Ishikawa (cell line): ENCODE data around the gene RASL12.

ENCODE experiments used
- CEBPB ChIP-seq: IDR thresholded peaks from 2 replicates; pipeline ENCODE4 v1.6.1; 2012
- CREB1 ChIP-seq: IDR thresholded peaks from 2 replicates; pipeline ENCODE4 v1.6.1; 2012; ENCODE audit warnings: low read depth
- EGR1 ChIP-seq: IDR thresholded peaks from 2 replicates; pipeline ENCODE4 v1.6.1; 2012
- EP300 ChIP-seq: IDR thresholded peaks from 2 replicates; pipeline ENCODE4 v1.6.1; 2012; ENCODE audit warnings: borderline replicate concordance
- FOXM1 ChIP-seq: IDR thresholded peaks from 2 replicates; pipeline ENCODE4 v1.6.1; 2012; ENCODE audit warnings: low read depth, borderline replicate concordance
- MAX ChIP-seq: IDR thresholded peaks from 2 replicates; pipeline ENCODE4 v1.6.1; 2012
- NFIC ChIP-seq: IDR thresholded peaks from 2 replicates; pipeline ENCODE4 v1.6.1; 2012
- RAD21 ChIP-seq: IDR thresholded peaks from 2 replicates; pipeline ENCODE4 v1.6.1; 2012; ENCODE audit warnings: low read depth
- REST ChIP-seq: IDR thresholded peaks from 2 replicates; pipeline ENCODE4 v1.6.1; 2012; ENCODE audit warnings: low read depth, mild to moderate bottlenecking
- TAF1 ChIP-seq: IDR thresholded peaks from 2 replicates; pipeline ENCODE4 v1.6.1; 2012; ENCODE audit warnings: low read depth, mild to moderate bottlenecking
- TCF12 ChIP-seq: IDR thresholded peaks from 2 replicates; pipeline ENCODE4 v1.6.1; 2012; ENCODE audit warnings: low read depth
- TEAD4 ChIP-seq: IDR thresholded peaks from 2 replicates; pipeline ENCODE4 v1.6.1; 2012
- USF1 ChIP-seq: IDR thresholded peaks from 2 replicates; pipeline ENCODE4 v1.6.1; 2012
- YY1 ChIP-seq: IDR thresholded peaks from 2 replicates; pipeline ENCODE4 v1.6.1; 2012; ENCODE audit warnings: low read depth
- ZBTB7A ChIP-seq: IDR thresholded peaks from 2 replicates; pipeline ENCODE4 v1.6.1; 2012; ENCODE audit warnings: low read depth

The RASL12 gene

GRCh38 chr15:65051266-65051665 is 16.5 kb downstream of the RASL12 start:
- TF ChIP-seq RAD21 (no peak), MAX (no peak), ZBTB7A (no peak), TCF12 (no peak), NFIC (no peak), CREB1 (no peak), FOXM1 (no peak), CEBPB (no peak), EGR1 (no peak), EP300 (no peak), TEAD4 (no peak), TAF1 (no peak)

GRCh38 chr15:65050270-65050669 is 17.5 kb downstream of the RASL12 start:
- TF ChIP-seq RAD21 (no peak), FOXM1 (no peak), TEAD4 (no peak), CEBPB (no peak), EGR1 (no peak), ZBTB7A (no peak)

GRCh38 chr15:65049418-65049840 is 18.4 kb downstream of the RASL12 start:
- TF ChIP-seq YY1 (no peak), MAX (peak; percentile 92), EGR1 (peak; percentile 93), TAF1 (no peak), CEBPB (no peak), USF1 (peak; percentile 95), EP300 (no peak)

GRCh38 chr15:65048241-65048640 is 19.6 kb downstream of the RASL12 start:
- TF ChIP-seq TAF1 (no peak), EP300 (no peak), USF1 (no peak), TCF12 (no peak), MAX (no peak), RAD21 (no peak), CREB1 (no peak), YY1 (no peak), REST (no peak), NFIC (no peak), ZBTB7A (no peak), EGR1 (no peak), TEAD4 (no peak), FOXM1 (no peak)

GRCh38 chr15:65044724-65045481 is 22.9 kb downstream of the RASL12 start, which contains the start of gene SLC51B:
Gene SLC51B (plus strand): TSS chr15:65045387. CDS start chr15:65050005, 4,618 bp downstream.
- TF ChIP-seq NFIC (no peak), TEAD4 (no peak), MAX (no peak), EGR1 (no peak), EP300 (no peak), RAD21 (no peak), FOXM1 (no peak), TCF12 (no peak)

GRCh38 chr15:65042776-65043327 is 24.9 kb downstream of the RASL12 start:
- TF ChIP-seq RAD21, result no peak
- TF ChIP-seq CEBPB, result no peak
- TF ChIP-seq USF1, result no peak
- TF ChIP-seq TCF12, result no peak
- no peak for TF ChIP-seq MAX
- no peak for TF ChIP-seq FOXM1
- no peak for TF ChIP-seq EP300
